NCI-H446 (cell line): ENCODE measurements around the gene GABRB1.

Source experiments
- DNase-seq, 2 experiments: peaks; one replicate each; lab custom pipeline; 2025; lab: John Stamatoyannopoulos, UW

Gene GABRB1

DNA sequence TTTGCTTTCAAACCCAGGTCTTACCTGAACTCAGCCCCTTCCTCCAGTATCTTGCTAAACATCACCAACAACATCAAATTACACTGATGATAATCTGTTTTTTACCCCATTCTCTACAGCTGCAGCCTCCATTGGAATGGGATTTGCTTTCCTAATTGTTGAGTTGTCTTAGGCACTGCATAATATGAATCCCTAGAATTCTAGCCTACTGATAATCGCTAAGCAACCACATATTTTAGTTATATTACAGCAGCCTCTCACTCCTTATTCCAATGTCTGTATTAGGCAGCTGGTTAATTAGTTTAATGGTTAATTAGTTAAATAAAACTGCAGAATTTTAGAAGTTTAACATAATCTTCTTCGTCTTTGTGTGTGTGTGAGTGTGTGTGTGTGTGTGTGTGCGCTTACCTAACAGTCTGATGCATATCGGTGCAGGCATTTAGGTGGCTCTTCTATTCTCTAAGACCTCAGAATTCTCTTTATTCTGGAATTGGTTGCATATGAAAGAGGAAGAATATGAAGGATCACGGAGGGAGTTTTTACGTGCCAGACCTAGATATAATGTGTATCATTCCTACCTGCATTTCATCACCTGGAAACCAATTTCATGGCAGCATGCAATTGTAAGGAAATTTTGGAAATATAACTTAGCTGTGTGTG, 437.5 kb downstream of the GABRB1 start:
- no peak for DNase-seq

DNA sequence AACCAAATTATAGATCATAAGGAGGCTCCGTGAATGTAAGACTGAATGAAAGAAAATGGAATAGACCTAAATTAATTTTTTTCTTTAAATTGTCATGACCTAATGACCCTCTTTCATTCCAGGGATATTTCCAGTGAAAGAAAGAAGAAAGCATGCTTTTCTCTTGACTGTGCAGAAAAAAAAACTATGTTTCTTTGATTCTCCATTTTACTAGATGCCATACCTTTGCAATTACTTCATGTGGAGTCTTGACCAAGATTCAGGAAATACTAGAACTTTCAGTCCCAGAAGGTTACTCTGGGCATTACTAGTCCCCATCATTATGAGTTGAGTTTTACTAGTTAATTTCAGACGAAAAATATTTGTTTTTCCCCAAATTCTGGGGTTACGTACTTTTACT, 438.6 kb downstream of the GABRB1 start:
- DNase-seq, result no peak

DNA sequence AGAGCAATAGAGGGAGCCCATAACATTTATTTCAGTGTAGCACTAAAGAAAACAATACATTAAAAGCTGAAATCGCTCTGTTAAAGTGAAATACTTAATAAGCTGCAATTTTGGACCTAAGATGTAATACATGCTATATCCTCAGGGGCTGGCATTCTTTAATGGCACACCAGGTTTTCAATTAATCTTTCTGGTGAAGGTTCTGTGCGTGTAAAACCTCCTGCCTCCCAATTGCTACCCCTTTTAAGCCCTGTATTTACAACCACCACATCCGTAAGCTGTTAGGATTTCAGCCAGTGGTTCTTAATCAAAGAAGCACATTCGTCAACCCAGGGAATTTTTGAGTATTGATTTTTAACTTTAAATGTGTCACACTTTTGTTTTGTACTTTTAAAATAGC, 439.7 kb downstream of the GABRB1 start:
- no peak for DNase-seq

DNA sequence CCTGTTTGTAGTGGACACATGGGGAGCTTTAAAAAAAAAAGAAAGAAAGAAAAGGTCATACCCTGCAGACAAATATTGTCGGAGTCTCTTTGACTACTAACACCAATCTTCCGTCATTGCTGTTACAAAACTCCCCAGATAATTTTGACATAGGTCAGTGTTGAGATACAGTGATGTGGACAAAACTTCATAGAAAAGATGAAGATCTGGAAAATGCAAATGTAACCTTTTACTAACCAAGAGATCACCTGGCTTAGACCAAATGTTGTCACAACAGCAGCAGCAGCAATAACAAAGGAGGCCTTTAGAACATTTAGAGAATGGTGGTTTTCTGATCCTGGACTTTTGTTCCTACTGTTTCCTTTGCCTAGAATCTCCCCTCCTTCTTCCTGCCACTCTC, 440.2 kb downstream of the GABRB1 start:
- DNase-seq, result no peak

DNA sequence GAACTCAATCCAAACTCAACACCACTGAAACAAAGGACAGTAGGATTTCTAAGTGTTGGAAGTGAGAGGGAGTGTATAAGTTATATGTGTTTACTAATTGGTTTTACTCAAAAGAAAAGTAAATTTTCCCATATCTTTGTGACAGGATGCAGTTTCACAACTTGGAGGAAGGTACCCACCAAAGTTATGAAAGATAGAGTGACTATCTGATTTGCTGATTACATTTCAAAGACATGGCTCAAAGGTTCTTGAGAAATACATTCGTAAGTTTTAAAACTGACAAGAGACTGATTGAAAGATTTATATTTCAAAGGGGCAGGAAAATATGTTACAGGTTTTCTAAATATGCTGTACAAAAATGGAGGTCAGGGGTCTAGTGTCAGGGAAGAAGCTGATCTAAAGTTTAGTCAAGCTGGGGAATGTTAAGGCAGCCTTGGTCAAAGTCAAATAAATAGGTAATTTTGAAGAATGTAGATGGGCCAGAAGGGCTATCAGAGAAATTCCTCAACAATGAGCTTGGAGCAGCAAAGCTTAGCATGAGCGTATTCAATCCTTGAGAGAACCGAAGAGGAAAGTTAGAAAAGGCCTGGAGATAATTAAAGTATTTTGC, 441.9 kb downstream of the GABRB1 start:
- DNase-seq, result no peak

DNA sequence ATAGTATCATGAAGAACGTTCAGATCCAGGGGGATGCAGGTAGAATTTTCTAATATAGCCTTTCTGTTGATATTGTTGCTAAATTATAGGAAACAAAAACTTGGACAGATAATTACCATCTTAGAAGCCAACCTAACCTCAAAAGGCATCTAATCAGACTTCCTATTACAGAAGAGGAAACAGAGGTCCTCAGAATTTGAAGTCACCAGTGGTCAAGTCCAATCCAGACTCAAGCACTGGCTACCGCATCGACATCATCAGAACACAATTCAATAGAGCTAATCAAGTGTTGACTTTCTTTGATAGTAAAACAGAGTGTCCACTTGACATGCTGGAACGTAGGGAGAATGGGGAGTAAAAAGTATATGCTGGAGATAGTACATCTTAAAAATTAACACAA, 443.4 kb downstream of the GABRB1 start:
- DNase-seq, result no peak

DNA sequence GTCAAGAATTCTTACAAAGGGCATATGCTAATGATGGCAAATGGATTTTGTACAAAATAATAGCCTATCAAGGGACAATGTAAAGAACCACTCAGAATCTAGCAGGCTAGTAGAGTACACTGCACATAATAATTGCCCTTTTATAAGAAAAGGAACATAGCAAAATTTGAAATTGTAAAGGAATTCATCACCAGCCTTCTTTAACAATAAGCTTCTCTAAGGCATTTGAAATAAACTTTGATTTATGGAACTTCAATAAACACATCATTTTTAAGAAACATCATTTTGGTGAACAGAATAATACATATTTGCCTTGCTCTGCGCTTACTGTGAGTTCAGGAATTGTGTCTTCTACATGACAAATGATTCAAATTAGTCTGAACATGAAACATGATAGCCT, 444.0 kb downstream of the GABRB1 start:
- no peak for DNase-seq
